Right lobe of liver (tissue), 6 donors: Measurements from ENCODE around the gene NOS1AP. TPM values are rescaled to one million over a fixed set of nuclear protein-coding genes. Genes with fewer than 3 reads are reported as not detected.

Experiments used
- ATAC-seq, 4 donors: fragments of 200-7000 bp; cut with Tn5 transposase; one replicate each; pipeline ENCODE4 v1.9.1; 2020; ENCODE audit warnings: mild to moderate bottlenecking in 4 of 4, moderate library complexity in 4 of 4
- DNase-seq, 3 donors: peaks; one replicate each; pipeline ENCODE4 v3.0.0-alpha.2; 2020
- H3K27ac ChIP-seq, 3 donors: fragments of 200-600 bp; one replicate each; pipeline ENCODE4 v1.8.0; 2022
- H3K27me3 ChIP-seq, 2 donors: fragments of 200-600 bp; one replicate each; pipeline ENCODE4 v1.8.0; 2022
- H3K36me3 ChIP-seq, 4 donors: fragments of 200-600 bp; sonication (generic) in 1 of 4; one replicate each; pipeline versions ENCODE4 v1.5.1 to v1.8.0; 2017 to 2022; ENCODE audit warnings: control low read depth in 1 of 4
- H3K4me1 ChIP-seq, 4 donors: fragments of 200-600 bp; sonication (generic) in 1 of 4; one replicate each; pipeline versions ENCODE4 v1.5.1 to v1.8.0; 2017 to 2022; ENCODE audit warnings: control low read depth in 1 of 4
- H3K4me3 ChIP-seq, 3 donors: fragments of 200-600 bp; one replicate each; pipeline ENCODE4 v1.8.0; 2022
- H3K9me3 ChIP-seq, 4 donors: fragments of 200-600 bp; sonication (generic) in 1 of 4; one replicate each; pipeline versions ENCODE4 v1.5.1 to v1.8.0; 2017 to 2022; ENCODE audit warnings: control low read depth in 1 of 4
- POLR2A ChIP-seq: fragments of 450-650 bp; IDR thresholded peaks from one replicate; pipeline ENCODE4 v1.6.1; 2017; ENCODE audit warnings: antibody characterized with exemption, mild to moderate bottlenecking
- WGBS: methylation state at CpG from one replicate; pipeline ENCODE4 v1.1.6; 2018; ENCODE audit warnings: low coverage, low lambda C conversion rate; ENCODE audit not compliant: insufficient coverage; ENCODE audit errors: missing lambda C conversion rate; 5-methylcytosine and 5-hydroxymethylcytosine counted together
- intact Hi-C, 2 donors: fragments of 100-400 bp; cut with DNase I; formaldehyde crosslinking; loops; one replicate each; pipeline versions ENCODE4 v1.11.2 to v1.14.1; 2022
- total RNA-seq, 6 experiments: library from RNA; depleted of rRNA in 2 of 6; stranded (reverse); fragments of >200 nt in 2 of 6; fragmentation: NEBNext Ultra II Directional in 3 of 6; extraction: Animal tissue kit (Norgen Biotek cat#: 25700) in 3 of 6; gene quantifications; one replicate each; pipeline versions ENCODE4 v1.1.0 to v1.2.4, GENCODE V29; 2016 to 2023
- TF ChIP-seq, protein P1 (sequence below), 4 donors: fragments of 200-600 bp in 3 of 4; fragments of 450-650 bp in 1 of 4; IDR thresholded peaks; one replicate each; pipeline versions ENCODE4 v1.5.1 to v1.8.0; 2016 to 2022; ENCODE audit warnings: antibody characterized with exemption in 4 of 4, mild to moderate bottlenecking in 2 of 4
- donor health status: DM: no; HTN: yes; CAD: no.
- donor health status: DM: no; HTN: no; CAD: no.
- donor health status: DM: no; HTN: no; CAD: no.
- donor health status: DM: no; HTN: yes; CAD: no.
- donor health status: DM: no; HTN: yes; CAD: no.

NOS1AP gene
- total RNA-seq, 6 experiments from 2014 or later = 4.7 to 24.8 (median 11.6) TPM

DNA sequence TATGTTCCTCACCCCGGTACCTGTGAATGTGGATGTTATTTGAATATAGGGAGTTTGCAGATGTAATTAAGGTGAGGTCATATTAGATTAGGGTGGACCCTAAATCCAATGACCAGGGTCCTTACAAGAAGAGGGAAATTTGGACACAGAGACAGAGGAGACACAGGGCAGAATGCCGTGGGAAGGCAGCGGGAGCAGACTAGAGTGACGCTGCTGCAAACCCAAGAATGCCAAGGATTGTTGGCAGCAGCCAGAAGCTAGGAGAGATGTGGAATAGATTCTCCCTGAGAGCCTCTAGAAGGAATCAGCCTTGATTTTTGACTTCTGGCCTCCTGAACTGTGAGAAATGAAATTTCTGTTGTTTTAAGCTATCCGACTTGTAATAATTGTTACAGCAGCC is 253.5 kb downstream of the NOS1AP start:
- Histone ChIP-seq H3K4me3 (no peak overlapping the region), H3K36me3 (no peaks in the 10 kb centered on the region), H3K4me1 (no peaks in the 10 kb centered on the region), H3K9me3 (no peaks in the 10 kb centered on the region), H3K27me3 (no peaks in the 10 kb centered on the region), H3K27ac (no peak overlapping the region)
- WGBS = 82% methylated on average over 5 of the region's 5 CpGs
- intact Hi-C loops = no loop called here
- TF ChIP-seq POLR2A = no peak
- TF ChIP-seq, protein P1, sequence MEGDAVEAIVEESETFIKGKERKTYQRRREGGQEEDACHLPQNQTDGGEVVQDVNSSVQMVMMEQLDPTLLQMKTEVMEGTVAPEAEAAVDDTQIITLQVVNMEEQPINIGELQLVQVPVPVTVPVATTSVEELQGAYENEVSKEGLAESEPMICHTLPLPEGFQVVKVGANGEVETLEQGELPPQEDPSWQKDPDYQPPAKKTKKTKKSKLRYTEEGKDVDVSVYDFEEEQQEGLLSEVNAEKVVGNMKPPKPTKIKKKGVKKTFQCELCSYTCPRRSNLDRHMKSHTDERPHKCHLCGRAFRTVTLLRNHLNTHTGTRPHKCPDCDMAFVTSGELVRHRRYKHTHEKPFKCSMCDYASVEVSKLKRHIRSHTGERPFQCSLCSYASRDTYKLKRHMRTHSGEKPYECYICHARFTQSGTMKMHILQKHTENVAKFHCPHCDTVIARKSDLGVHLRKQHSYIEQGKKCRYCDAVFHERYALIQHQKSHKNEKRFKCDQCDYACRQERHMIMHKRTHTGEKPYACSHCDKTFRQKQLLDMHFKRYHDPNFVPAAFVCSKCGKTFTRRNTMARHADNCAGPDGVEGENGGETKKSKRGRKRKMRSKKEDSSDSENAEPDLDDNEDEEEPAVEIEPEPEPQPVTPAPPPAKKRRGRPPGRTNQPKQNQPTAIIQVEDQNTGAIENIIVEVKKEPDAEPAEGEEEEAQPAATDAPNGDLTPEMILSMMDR (IDR thresholded peaks at IDR 0.05) = no peak
- ATAC-seq (no peak), DNase-seq (no peak)

DNA sequence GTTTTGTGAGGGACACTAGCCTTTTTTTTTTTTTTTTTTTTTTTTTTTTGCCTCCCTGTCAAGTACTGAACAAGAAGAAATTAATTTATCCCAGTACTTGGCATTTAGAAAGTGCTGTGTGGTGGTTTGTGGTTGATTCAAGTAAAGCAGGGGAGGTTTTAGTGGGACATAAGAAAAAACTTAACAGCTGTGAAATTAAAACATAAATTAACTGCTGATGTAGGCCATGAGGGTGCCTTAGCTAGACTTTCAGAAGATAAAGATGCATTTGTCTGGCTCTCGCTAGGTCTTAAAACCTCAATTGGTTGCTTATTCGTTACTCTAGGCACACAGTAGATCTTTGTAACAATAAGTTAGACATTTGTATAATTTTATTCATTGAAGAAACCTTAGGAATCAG is 254.9 kb downstream of the NOS1AP start:
- intact Hi-C loops = no loop called here
- DNase-seq (no peak), ATAC-seq (no peak)
- Histone ChIP-seq H3K27ac (no peak overlapping the region), H3K27me3 (no peaks in the 10 kb centered on the region), H3K36me3 (no peaks in the 10 kb centered on the region), H3K9me3 (no peaks in the 10 kb centered on the region), H3K4me3 (no peak overlapping the region), H3K4me1 (no peaks in the 10 kb centered on the region)
- no peak for TF ChIP-seq POLR2A
- TF ChIP-seq, protein P1 (IDR thresholded peaks at IDR 0.05) = no peak
- WGBS = 76% methylated on average over 2 of the region's 2 CpGs

DNA sequence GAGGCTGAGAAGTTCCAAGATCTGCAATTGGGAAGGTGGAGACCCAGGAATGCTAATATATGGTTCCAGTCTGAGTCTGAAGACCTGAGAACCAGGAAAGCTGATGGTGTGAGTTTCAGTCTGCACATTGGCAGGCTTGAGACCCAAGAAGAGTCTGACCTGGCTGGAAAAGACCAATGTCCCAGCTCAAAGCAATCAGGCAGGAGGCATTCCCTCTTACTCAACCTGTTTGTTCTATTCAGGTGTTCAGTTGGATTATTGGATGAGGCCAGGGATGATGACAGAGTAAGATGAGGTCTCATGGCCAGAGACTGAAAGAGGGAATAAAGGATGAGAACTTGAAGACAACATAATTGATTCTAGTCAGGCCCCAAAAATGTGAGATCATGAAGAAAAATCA is 257.1 kb downstream of the NOS1AP start:
- no peak overlapping the region for H3K4me3 ChIP-seq
- no peak for DNase-seq
- H3K27me3 ChIP-seq = no peaks in the 10 kb centered on the region
- H3K36me3 ChIP-seq = no peaks in the 10 kb centered on the region
- intact Hi-C loops = no loop called here
- no peaks in the 10 kb centered on the region for H3K9me3 ChIP-seq
- TF ChIP-seq POLR2A = no peak
- no peak overlapping the region for H3K27ac ChIP-seq
- ATAC-seq = peak; percentile 32 to 80 (median 50)
- no peaks in the 10 kb centered on the region for H3K4me1 ChIP-seq

DNA sequence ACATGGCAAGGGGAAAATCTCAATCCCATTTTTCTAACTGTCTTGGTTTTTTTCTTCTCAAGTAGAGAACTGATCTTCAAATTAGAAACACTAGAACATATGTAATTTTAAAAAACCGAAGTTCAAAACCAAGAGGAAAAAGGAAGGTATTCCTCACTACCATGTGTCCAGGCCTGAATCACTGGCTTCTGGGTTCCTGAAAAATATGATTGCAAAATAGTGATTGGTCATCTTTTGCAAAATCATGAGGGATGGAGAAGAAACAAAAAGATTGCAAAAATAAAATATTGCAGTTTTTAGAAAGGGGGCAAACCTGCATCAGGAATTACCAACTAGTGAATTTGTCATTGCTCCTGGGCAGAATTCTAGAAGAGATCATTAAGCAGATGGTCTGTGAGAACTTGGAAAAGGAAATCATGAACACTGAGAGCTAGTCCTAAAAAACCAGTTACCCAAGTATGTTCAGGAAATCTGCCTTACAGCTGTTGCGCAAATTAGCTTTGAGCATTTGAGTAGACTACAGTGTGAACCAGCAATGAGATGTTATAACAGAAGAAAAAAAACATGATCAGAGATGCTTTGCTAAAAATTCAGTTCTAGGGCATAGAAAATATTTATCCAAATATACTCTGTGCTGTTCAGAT is 257.8 kb downstream of the NOS1AP start:
- no peaks in the 10 kb centered on the region for H3K27me3 ChIP-seq
- WGBS = 73% methylated on average over 2 of the region's 2 CpGs
- H3K9me3 ChIP-seq = no peaks in the 10 kb centered on the region
- ATAC-seq (peak in 1 of 4 donors; percentile 39), DNase-seq (no peak)
- intact Hi-C loops = no loop called here
- no peak overlapping the region for H3K4me3 ChIP-seq
- no peak overlapping the region for H3K27ac ChIP-seq
- H3K36me3 ChIP-seq = no peaks in the 10 kb centered on the region
- H3K4me1 ChIP-seq = no peaks in the 10 kb centered on the region
- TF ChIP-seq POLR2A = no peak
- TF ChIP-seq, protein P1 (IDR thresholded peaks at IDR 0.05) = no peak

DNA sequence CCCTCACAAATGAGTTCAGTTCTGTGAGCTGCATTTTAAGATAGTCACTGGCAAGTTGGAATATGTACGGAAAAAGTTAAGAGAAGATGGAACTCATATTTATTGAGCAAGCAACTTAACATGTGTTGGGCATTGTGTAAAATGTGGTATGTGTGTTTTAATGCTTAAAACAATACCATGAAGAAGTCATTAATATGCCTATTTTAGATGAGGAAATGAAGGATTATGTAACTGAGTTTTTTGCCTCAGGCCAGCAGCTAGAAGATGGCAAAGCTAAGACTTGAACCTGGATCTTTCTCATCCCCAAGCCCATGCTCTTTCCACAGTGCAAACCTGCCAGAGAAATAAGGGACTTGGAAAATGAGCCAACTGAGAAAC is 258.3 kb downstream of the NOS1AP start:
- ATAC-seq (no peak), DNase-seq (no peak)
- H3K4me1 ChIP-seq = no peaks in the 10 kb centered on the region
- no peaks in the 10 kb centered on the region for H3K27me3 ChIP-seq
- H3K4me3 ChIP-seq = no peak overlapping the region
- TF ChIP-seq, protein P1 (IDR thresholded peaks at IDR 0.05) = no peak
- no peak for TF ChIP-seq POLR2A
- intact Hi-C loops = no loop called here
- H3K9me3 ChIP-seq = no peaks in the 10 kb centered on the region
- H3K36me3 ChIP-seq = no peaks in the 10 kb centered on the region
- H3K27ac ChIP-seq = no peak overlapping the region
- WGBS = 90% methylated on average over 1 of the region's 1 CpG
